Measurements from ENCODE around the gene SLCO3A1. TPM values are rescaled to one million over a fixed set of nuclear protein-coding genes. Genes with fewer than 3 reads are reported as not detected.

The SLCO3A1 gene
- total RNA-seq, 2 experiments from 2014 or later = 29.5 to 30.4 TPM

GRCh38 chr15:92164327-92165000, 311.0 kb downstream of the SLCO3A1 start:
- Histone ChIP-seq H3K4me1 (ENCODE audit: insufficient read depth, low read length) (no peaks in the 10 kb centered on the region), H3K27ac (ENCODE audit: low read depth in 1 of 2, low read length in 2 of 2) (no peak overlapping the region), H3K9me3 (ENCODE audit: control insufficient read depth in 1 of 2, insufficient read depth in 1 of 2, low read length in 2 of 2) (no peaks in the 10 kb centered on the region), H3K4me3 (ENCODE audit: low read length) (no peak overlapping the region), H3K36me3 (ENCODE audit: insufficient read depth, low read length) (peaks cover 17% of the 10 kb centered on the region), H3K27me3 (ENCODE audit: control insufficient read depth in 1 of 2, insufficient read depth in 2 of 2, low read length in 2 of 2) (no peaks in the 10 kb centered on the region)
- Mint-ChIP-seq H3K9me3 (no peaks in the 10 kb centered on the region), H3K27me3 (no peaks in the 10 kb centered on the region), H3K36me3 (ENCODE audit: low read depth) (peaks cover 60% of the 10 kb centered on the region), H3K4me1 (ENCODE audit: low read depth) (no peaks in the 10 kb centered on the region), H3K27ac (no peak overlapping the region), H3K4me3 (no peak overlapping the region)
- POLR2A ChIA-PET = no interaction called here
- ATAC-seq (ENCODE audit: poor library complexity) = no peak
- intact Hi-C loops (cut with DNase I, micrococcal nuclease) = no loop called here
- TF ChIP-seq, protein P1, sequence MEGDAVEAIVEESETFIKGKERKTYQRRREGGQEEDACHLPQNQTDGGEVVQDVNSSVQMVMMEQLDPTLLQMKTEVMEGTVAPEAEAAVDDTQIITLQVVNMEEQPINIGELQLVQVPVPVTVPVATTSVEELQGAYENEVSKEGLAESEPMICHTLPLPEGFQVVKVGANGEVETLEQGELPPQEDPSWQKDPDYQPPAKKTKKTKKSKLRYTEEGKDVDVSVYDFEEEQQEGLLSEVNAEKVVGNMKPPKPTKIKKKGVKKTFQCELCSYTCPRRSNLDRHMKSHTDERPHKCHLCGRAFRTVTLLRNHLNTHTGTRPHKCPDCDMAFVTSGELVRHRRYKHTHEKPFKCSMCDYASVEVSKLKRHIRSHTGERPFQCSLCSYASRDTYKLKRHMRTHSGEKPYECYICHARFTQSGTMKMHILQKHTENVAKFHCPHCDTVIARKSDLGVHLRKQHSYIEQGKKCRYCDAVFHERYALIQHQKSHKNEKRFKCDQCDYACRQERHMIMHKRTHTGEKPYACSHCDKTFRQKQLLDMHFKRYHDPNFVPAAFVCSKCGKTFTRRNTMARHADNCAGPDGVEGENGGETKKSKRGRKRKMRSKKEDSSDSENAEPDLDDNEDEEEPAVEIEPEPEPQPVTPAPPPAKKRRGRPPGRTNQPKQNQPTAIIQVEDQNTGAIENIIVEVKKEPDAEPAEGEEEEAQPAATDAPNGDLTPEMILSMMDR (IDR thresholded peaks at IDR 0.05) = no peak
- no peak for DNase-seq
- CTCF ChIA-PET = no interaction called here

DNA sequence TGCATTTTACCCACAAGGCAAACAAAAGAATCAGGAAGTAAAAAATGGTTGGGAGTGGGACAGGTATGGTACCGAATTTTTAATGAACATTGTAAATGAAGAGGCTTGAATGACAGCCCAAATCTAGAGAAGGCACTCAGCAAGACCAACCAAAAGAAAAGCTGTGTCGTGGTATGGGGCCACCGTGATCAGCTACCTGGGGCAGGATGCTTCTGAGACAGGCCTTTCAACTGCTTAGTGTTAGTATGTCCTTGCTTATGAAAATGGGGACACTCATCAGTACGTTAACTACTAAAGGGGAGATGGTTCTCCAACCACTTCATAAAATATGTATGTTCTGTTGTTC, 311.5 kb downstream of the SLCO3A1 start:
- peaks cover 56% of the 10 kb centered on the region for H3K36me3 Mint-ChIP-seq (ENCODE audit: low read depth)
- H3K4me1 ChIP-seq (ENCODE audit: insufficient read depth, low read length) = no peaks in the 10 kb centered on the region
- ATAC-seq (ENCODE audit: poor library complexity) = no peak
- TF ChIP-seq, protein P1 (IDR thresholded peaks at IDR 0.05) = no peak
- no peak overlapping the region for H3K27ac Mint-ChIP-seq
- no peaks in the 10 kb centered on the region for H3K9me3 Mint-ChIP-seq
- H3K27ac ChIP-seq (ENCODE audit: low read depth in 1 of 2, low read length in 2 of 2) = no peak overlapping the region
- H3K4me3 Mint-ChIP-seq = no peak overlapping the region
- no peak for DNase-seq
- intact Hi-C loops (cut with DNase I, micrococcal nuclease) = no loop called here
- H3K4me3 ChIP-seq (ENCODE audit: low read length) = no peak overlapping the region
- H3K27me3 ChIP-seq (ENCODE audit: control insufficient read depth in 1 of 2, insufficient read depth in 2 of 2, low read length in 2 of 2) = no peaks in the 10 kb centered on the region
- no peaks in the 10 kb centered on the region for H3K4me1 Mint-ChIP-seq (ENCODE audit: low read depth)
- peaks cover 17% of the 10 kb centered on the region for H3K36me3 ChIP-seq (ENCODE audit: insufficient read depth, low read length)
- no peaks in the 10 kb centered on the region for H3K27me3 Mint-ChIP-seq
- ChIA-PET POLR2A (no interaction called here), CTCF (no interaction called here)
- H3K9me3 ChIP-seq (ENCODE audit: control insufficient read depth in 1 of 2, insufficient read depth in 1 of 2, low read length in 2 of 2) = no peaks in the 10 kb centered on the region

- TF ChIP-seq, protein P1 (IDR thresholded peaks at IDR 0.05) = no peak
- ATAC-seq (ENCODE audit: poor library complexity) (no peak), DNase-seq (no peak)
- Histone ChIP-seq H3K4me3 (ENCODE audit: low read length) (no peak overlapping the region), H3K36me3 (ENCODE audit: insufficient read depth, low read length) (peaks cover 13% of the 10 kb centered on the region), H3K27me3 (ENCODE audit: control insufficient read depth in 1 of 2, insufficient read depth in 2 of 2, low read length in 2 of 2) (no peaks in the 10 kb centered on the region), H3K9me3 (ENCODE audit: control insufficient read depth in 1 of 2, insufficient read depth in 1 of 2, low read length in 2 of 2) (no peaks in the 10 kb centered on the region), H3K27ac (ENCODE audit: low read depth in 1 of 2, low read length in 2 of 2) (no peak overlapping the region), H3K4me1 (ENCODE audit: insufficient read depth, low read length) (no peaks in the 10 kb centered on the region)
- Mint-ChIP-seq H3K4me1 (ENCODE audit: low read depth) (no peaks in the 10 kb centered on the region), H3K9me3 (no peaks in the 10 kb centered on the region), H3K4me3 (no peak overlapping the region), H3K36me3 (ENCODE audit: low read depth) (peaks cover 52% of the 10 kb centered on the region), H3K27ac (no peak overlapping the region), H3K27me3 (no peaks in the 10 kb centered on the region)
- intact Hi-C loops (cut with DNase I, micrococcal nuclease) = no loop called here
- ChIA-PET CTCF (no interaction called here), POLR2A (interaction anchor here (0.6 kb wide), 1 partner anchor 732 kb away, joined by 3 read pairs; no protein-coding TSS in a partner anchor)
Observed at GRCh38 chr15:92166029-92166428, 312.5 kb downstream of the SLCO3A1 start.

All from CD4-positive, alpha-beta T cell (primary cell).